Measurements from ENCODE around the gene UTF1.

The UTF1 gene

GRCh38 chr10:133278577-133279265, 48.7 kb downstream of the UTF1 start:
- DNase-seq (ENCODE audit: low read depth) = peak; percentile 22

GRCh38 chr10:133279326-133280226, 49.6 kb downstream of the UTF1 start:
- no peak for DNase-seq (ENCODE audit: low read depth)

- DNase-seq (ENCODE audit: low read depth) = no peak
These were observed 50.5 kb downstream of the UTF1 start for GRCh38 chr10:133280391-133281059.

GRCh38 chr10:133281084-133281483, 51.1 kb downstream of the UTF1 start:
- DNase-seq (ENCODE audit: low read depth) = no peak

Measured in non-pigmented ciliary epithelial cell (primary cell).